Measurements from ENCODE around the gene PLXNA1.

The PLXNA1 gene

GRCh38 chr3:126952983-126953660 lies 29.8 kb upstream of the PLXNA1 start:
- no peak for DNase-seq (ENCODE audit: low read depth, low spot score)

GRCh38 chr3:126954141-126954842 lies 28.6 kb upstream of the PLXNA1 start:
- no peak for DNase-seq (ENCODE audit: low read depth, low spot score)

- no peak for DNase-seq (ENCODE audit: low read depth, low spot score)
These were observed 27.7 kb upstream of the PLXNA1 start for GRCh38 chr3:126955004-126955790.

- DNase-seq (ENCODE audit: low read depth, low spot score) = no peak
These were observed 26.6 kb upstream of the PLXNA1 start for GRCh38 chr3:126956361-126956760.

GRCh38 chr3:126956866-126957650 lies 25.9 kb upstream of the PLXNA1 start:
- DNase-seq (ENCODE audit: low read depth, low spot score) = no peak

- DNase-seq (ENCODE audit: low read depth, low spot score) = no peak
These were observed 24.9 kb upstream of the PLXNA1 start for GRCh38 chr3:126957776-126958637.

- DNase-seq (ENCODE audit: low read depth, low spot score) = no peak
These were observed 24.3 kb upstream of the PLXNA1 start for GRCh38 chr3:126958638-126959085.

- no peak for DNase-seq (ENCODE audit: low read depth, low spot score)
These were observed 23.6 kb upstream of the PLXNA1 start for GRCh38 chr3:126959136-126959920.

GRCh38 chr3:126959921-126960603 lies 22.9 kb upstream of the PLXNA1 start:
- peak; percentile 53 for DNase-seq (ENCODE audit: low read depth, low spot score)

GRCh38 chr3:126960604-126960995 lies 22.3 kb upstream of the PLXNA1 start:
- DNase-seq (ENCODE audit: low read depth, low spot score) = no peak

GRCh38 chr3:126961191-126961790 lies 21.6 kb upstream of the PLXNA1 start:
- no peak for DNase-seq (ENCODE audit: low read depth, low spot score)

- DNase-seq (ENCODE audit: low read depth, low spot score) = no peak
These were observed 21.0 kb upstream of the PLXNA1 start for GRCh38 chr3:126961791-126962461.

GRCh38 chr3:126962756-126963155 lies 20.2 kb upstream of the PLXNA1 start:
- no peak for DNase-seq (ENCODE audit: low read depth, low spot score)

GRCh38 chr3:126963261-126964190 lies 19.4 kb upstream of the PLXNA1 start:
- DNase-seq (ENCODE audit: low read depth, low spot score) = no peak

- DNase-seq (ENCODE audit: low read depth, low spot score) = no peak
These were observed 18.7 kb upstream of the PLXNA1 start for GRCh38 chr3:126964261-126964660.

GRCh38 chr3:126964950-126965349 lies 18.0 kb upstream of the PLXNA1 start:
- DNase-seq (ENCODE audit: low read depth, low spot score) = no peak

- no peak for DNase-seq (ENCODE audit: low read depth, low spot score)
These were observed 17.3 kb upstream of the PLXNA1 start for GRCh38 chr3:126965526-126966080.
